ENCODE measurements around the gene WDCP. TPM values are rescaled to one million over a fixed set of nuclear protein-coding genes. Genes with fewer than 3 reads are reported as not detected.
A peak's percentile ranks its signal among the peaks of the same experiment; 100 is the strongest.

Gene WDCP
- total RNA-seq, 1 experiment from 2014 or later, result 19.9 TPM

DNA sequence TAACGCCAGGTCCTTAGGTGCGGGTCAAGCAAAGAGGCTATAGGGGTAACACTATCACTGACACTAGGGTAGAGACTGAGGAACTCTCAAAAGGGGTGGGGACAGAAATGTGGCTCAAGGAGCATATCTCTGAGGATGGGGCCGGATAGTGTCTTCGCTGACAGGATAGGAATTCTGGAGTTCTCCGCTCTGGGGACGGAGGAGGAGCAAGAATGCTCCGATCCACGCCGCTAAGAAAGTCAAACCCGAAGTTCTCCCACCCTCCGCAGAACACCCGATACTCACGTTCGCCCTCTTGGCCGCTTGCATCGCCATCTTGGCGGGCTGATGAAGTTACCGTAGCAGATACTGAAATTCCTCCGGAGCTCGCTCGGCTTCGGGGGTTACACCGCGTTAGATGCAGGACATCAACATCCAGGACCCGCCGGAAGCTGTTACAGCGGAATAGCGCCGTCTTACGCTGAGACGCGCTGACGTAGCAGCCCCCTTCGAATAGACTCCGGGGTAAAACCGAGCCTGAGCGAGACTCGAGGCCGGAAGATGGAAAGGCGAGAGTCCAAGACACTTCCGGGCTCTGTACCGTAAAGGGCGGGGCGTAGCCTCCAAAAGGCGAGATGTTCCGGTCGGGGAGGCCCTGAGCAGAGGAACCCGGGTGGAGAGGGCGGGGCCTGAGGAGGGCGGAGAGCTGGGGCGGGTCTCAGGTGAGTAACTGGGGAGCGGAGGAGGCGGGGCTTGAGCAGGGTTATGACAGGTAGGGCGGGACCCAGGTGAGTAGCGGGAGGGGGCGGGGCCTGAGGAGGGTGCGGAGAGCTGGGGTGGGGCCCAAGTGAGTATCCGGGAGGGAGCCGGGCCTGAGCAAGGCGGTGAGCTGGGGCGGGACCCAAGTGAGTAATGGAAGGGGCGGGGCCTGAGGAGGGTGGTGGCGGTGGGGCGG, 29.0 kb upstream of the WDCP start, which contains the start of gene SF3B6:
Gene SF3B6 (minus strand): TSS at position 412 of the 934 bp plus-strand sequence. CDS start 97 bp downstream, at position 315.
- BruUV-seq (replicated peaks), result TSS peak; percentile 69
- H4K20me1 ChIP-seq (ENCODE audit: insufficient read depth), result no peaks in the 10 kb centered on the region
- H3K4me1 ChIP-seq (ENCODE audit: control insufficient read depth in 1 of 2, insufficient read depth in 2 of 2, low read length in 2 of 2), result peaks cover 4 to 15% of the 10 kb centered on the region in 2 experiments; a peak in 3 of 4 replicates
- ChIA-PET RAD21 (ENCODE audit: low non-redundant PET in 1 of 2, low total read pairs in 2 of 2, uncharacterized antibody in 2 of 2, unreplicated experiment in 2 of 2) (interaction anchor here (0.6 to 1.6 kb wide), 5 partner anchors 24 to 252 kb away, joined by 3 to 6 read pairs (median 4); partner anchors contain the start of genes ATAD2B (in 1 of the 2) and WDCP (in 1 of the 2)), POLR2A (interaction anchor here (0.7 to 2.9 kb wide), 10 partner anchors 8 to 149 kb away, joined by 3 to 32 read pairs (median 6); partner anchors contain the start of genes ATAD2B, FKBP1B, TP53I3 and WDCP), CTCF (interaction anchor here (1.0 to 1.7 kb wide), 4 partner anchors 8 to 252 kb away, joined by 3 to 10 read pairs (median 8); partner anchors contain the start of genes ATAD2B and TP53I3)
- peak within 1 kb of the TSS; percentile 83 for H3K4me2 ChIP-seq (ENCODE audit: low read length)
- no peaks in the 10 kb centered on the region for H3K27me3 ChIP-seq (ENCODE audit: insufficient read depth, low read length)
- peak within 1 kb of the TSS; percentile 81 for H3K27ac ChIP-seq (ENCODE audit: low read depth, low read length)
- no peak within 1 kb of the TSS for H2AFZ ChIP-seq (ENCODE audit: low read depth, low read length, poor library complexity, severe bottlenecking)
- peaks cover 18 to 20% of the 10 kb centered on the region in 2 experiments; a peak in 3 of 4 replicates for H3K36me3 ChIP-seq (ENCODE audit: control insufficient read depth in 1 of 2, insufficient read depth in 2 of 2, low read length in 2 of 2)
- H3K4me3 ChIP-seq (replicated peaks in 1 of 2; ENCODE audit: low read depth in 1 of 2, low read length in 2 of 2), result peak within 1 kb of the TSS; percentile 73 to 77
- H3K79me2 ChIP-seq (ENCODE audit: insufficient read depth, low read length), result peaks cover 49% of the 10 kb centered on the region
- H3K9me3 ChIP-seq (ENCODE audit: control insufficient read depth in 1 of 2, insufficient read depth in 1 of 2, low read depth in 1 of 2, low read length in 2 of 2), result no peaks in the 10 kb centered on the region
- H3K9me2 ChIP-seq (ENCODE audit: insufficient read depth), result no peaks in the 10 kb centered on the region
- peak within 1 kb of the TSS; percentile 77 for H3K9ac ChIP-seq (ENCODE audit: low read length)
- intact Hi-C loops (cut with micrococcal nuclease), result loop anchor here (1.0 to 5.0 kb wide), 3 partner anchors 8 to 134 kb away; partner anchors contain the start of genes TP53I3 and UBXN2A
- TF ChIP-seq SIN3A (IDR thresholded peaks at IDR 0.05; ENCODE audit: low read depth) (no peak), ZFX (IDR thresholded peaks at IDR 0.05) (no peak), TCF7L2 (IDR thresholded peaks at IDR 0.05; ENCODE audit: borderline replicate concordance, extremely low read depth, insufficient read depth, insufficient read length) (peak; percentile 62), EGR1 (IDR thresholded peaks at IDR 0.05; ENCODE audit: low read depth) (no peak), POLR2AphosphoS5 (IDR thresholded peaks at IDR 0.05; ENCODE audit: low read depth, low read length) (peak; percentile 96), POLR2A (IDR thresholded peaks at IDR 0.05; ENCODE audit: borderline replicate concordance, extremely low read depth, insufficient read depth, insufficient read length) (peak; percentile 63), YY1 (IDR thresholded peaks at IDR 0.05; ENCODE audit: extremely low read depth, insufficient replicate concordance, low read depth, low read length) (peak; percentile 85), ZNF274 (IDR thresholded peaks at IDR 0.05; ENCODE audit: low read depth, low read length) (no peak), CEBPB (IDR thresholded peaks at IDR 0.05; ENCODE audit: low read depth) (no peak), SRF (IDR thresholded peaks at IDR 0.05; ENCODE audit: low read depth) (no peak), ELF1 (IDR thresholded peaks at IDR 0.05; ENCODE audit: borderline replicate concordance, low read depth) (no peak), CBX3 (IDR thresholded peaks at IDR 0.05; ENCODE audit: low read depth) (no peak), EZH2phosphoT487 (IDR thresholded peaks at IDR 0.05; ENCODE audit: borderline replicate concordance) (no peak)
- TF ChIP-seq, protein P1, sequence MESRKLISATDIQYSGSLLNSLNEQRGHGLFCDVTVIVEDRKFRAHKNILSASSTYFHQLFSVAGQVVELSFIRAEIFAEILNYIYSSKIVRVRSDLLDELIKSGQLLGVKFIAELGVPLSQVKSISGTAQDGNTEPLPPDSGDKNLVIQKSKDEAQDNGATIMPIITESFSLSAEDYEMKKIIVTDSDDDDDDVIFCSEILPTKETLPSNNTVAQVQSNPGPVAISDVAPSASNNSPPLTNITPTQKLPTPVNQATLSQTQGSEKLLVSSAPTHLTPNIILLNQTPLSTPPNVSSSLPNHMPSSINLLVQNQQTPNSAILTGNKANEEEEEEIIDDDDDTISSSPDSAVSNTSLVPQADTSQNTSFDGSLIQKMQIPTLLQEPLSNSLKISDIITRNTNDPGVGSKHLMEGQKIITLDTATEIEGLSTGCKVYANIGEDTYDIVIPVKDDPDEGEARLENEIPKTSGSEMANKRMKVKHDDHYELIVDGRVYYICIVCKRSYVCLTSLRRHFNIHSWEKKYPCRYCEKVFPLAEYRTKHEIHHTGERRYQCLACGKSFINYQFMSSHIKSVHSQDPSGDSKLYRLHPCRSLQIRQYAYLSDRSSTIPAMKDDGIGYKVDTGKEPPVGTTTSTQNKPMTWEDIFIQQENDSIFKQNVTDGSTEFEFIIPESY (IDR thresholded peaks at IDR 0.05; ENCODE audit: extremely low read depth, insufficient replicate concordance, low read length), result peak; percentile 76
- ATAC-seq (peak; percentile 86), DNase-seq (ENCODE audit: low read depth, low spot score) (peak; percentile 99)

Measured in HCT116 (cell line).